ENCODE data around the gene CHST11. TPM values are rescaled to one million over a fixed set of nuclear protein-coding genes. Genes with fewer than 3 reads are reported as not detected.

Gene CHST11
- total and polyA plus RNA-seq, 2 of the 4 experiments (the other 2 are of a cell fraction): 1.4 to 2.7 TPM

- H4K5ac ChIP-seq (ENCODE audit: low read depth, low read length): no peak overlapping the region
- no peak overlapping the region for H3K23ac ChIP-seq (ENCODE audit: low read depth, low read length)
- DNase-seq (no peak), ATAC-seq (ENCODE audit: low read depth) (no peak)
- H3K79me1 ChIP-seq (ENCODE audit: low read depth in 1 of 2, low read length in 2 of 2): no peaks in the 10 kb centered on the region
- in situ Hi-C loops (cut with MboI; ENCODE audit: low sequenced_read_pairs) (no loop called here), dilution Hi-C loops (cut with HindIII; ENCODE audit: low sequenced_read_pairs, unreplicated experiment) (no loop called here), intact Hi-C loops (cut with micrococcal nuclease) (loop anchor here (2.0 kb wide), 1 partner anchor 43 kb away; no protein-coding TSS in a partner anchor)
- H2AFZ ChIP-seq (replicated peaks; ENCODE audit: low read length, poor library complexity): no peak overlapping the region
- H2BK120ac ChIP-seq (ENCODE audit: low read depth, low read length): no peak overlapping the region
- H2BK20ac ChIP-seq (ENCODE audit: low read depth, low read length): no peak overlapping the region
- TF ChIP-seq ELK1 (IDR thresholded peaks at IDR 0.05; ENCODE audit: borderline replicate concordance, low read depth, low read length): no peak
- TF ChIP-seq MAFK (IDR thresholded peaks at IDR 0.05; ENCODE audit: low read depth, low read length): no peak
- no peak for TF ChIP-seq CHD1 (IDR thresholded peaks at IDR 0.05; ENCODE audit: low read depth, low read length)
- no peak for TF ChIP-seq NFE2L2 (IDR thresholded peaks at IDR 0.05; ENCODE audit: low read depth, low read length)
- TF ChIP-seq RAD21 (IDR thresholded peaks at IDR 0.05; ENCODE audit: low read length): no peak
- no peak for TF ChIP-seq SMC3 (IDR thresholded peaks at IDR 0.05; ENCODE audit: low read depth, low read length)
- TF ChIP-seq RFX5 (IDR thresholded peaks at IDR 0.05; ENCODE audit: low read depth, low read length): no peak
- no peak for TF ChIP-seq FOS (IDR thresholded peaks at IDR 0.05; ENCODE audit: low read depth, low read length)
- TF ChIP-seq CTCF (conservative IDR thresholded peaks at IDR 0.05; ENCODE audit: low read depth, low read length): no peak
- no peak for TF ChIP-seq MAZ (IDR thresholded peaks at IDR 0.05; ENCODE audit: borderline replicate concordance, low read depth, low read length)
- TF ChIP-seq CEBPB (IDR thresholded peaks at IDR 0.05; ENCODE audit: low read depth, low read length): no peak
- CTCF ChIA-PET: no interaction called here
- no peak overlapping the region for H2BK5ac ChIP-seq (ENCODE audit: low read depth, low read length, poor library complexity, severe bottlenecking)
- no peak overlapping the region for H2BK15ac ChIP-seq (ENCODE audit: low read depth, low read length)
- no peak overlapping the region for H3K4me3 ChIP-seq (ENCODE audit: insufficient read depth, low read depth, low read length)
- no TSS peak for BruUV-seq (replicated peaks)
- H3K9me3 ChIP-seq (ENCODE audit: control insufficient read depth, insufficient read depth, low read length): peaks cover 2% of the 10 kb centered on the region; the same call in 1 of the 2 replicates
- H3K4me1 ChIP-seq (ENCODE audit: control insufficient read depth, insufficient read depth, low read length): no peaks in the 10 kb centered on the region
- no peak overlapping the region for H2AK9ac ChIP-seq (replicated peaks; ENCODE audit: low read depth, low read length, poor library complexity)
- no peak overlapping the region for H4K8ac ChIP-seq (ENCODE audit: low read depth in 2 of 2, low read length in 2 of 2)
- no peak overlapping the region for H2AK5ac ChIP-seq (ENCODE audit: low read depth, low read length)
- H3K56ac ChIP-seq (ENCODE audit: extremely low read depth, insufficient read depth, low read length): no peak overlapping the region
- no peaks in the 10 kb centered on the region for H3K36me3 ChIP-seq (ENCODE audit: control insufficient read depth, insufficient read depth, low read length)
- no peaks in the 10 kb centered on the region for H4K20me1 ChIP-seq (ENCODE audit: insufficient read depth, low read length)
- H3K9ac ChIP-seq (ENCODE audit: low read depth, low read length): no peak overlapping the region
- no peak overlapping the region for H3K4me2 ChIP-seq (ENCODE audit: low read depth, low read length)
- no peak overlapping the region for H3K4ac ChIP-seq (ENCODE audit: low read depth, low read length)
- no peaks in the 10 kb centered on the region; the same call in 1 of the 2 replicates for H3K9me1 ChIP-seq (ENCODE audit: insufficient read depth, low read length)
- no peak overlapping the region for H4K91ac ChIP-seq (ENCODE audit: insufficient read depth, low read depth, low read length)
- H3K27me3 ChIP-seq (ENCODE audit: control insufficient read depth, insufficient read depth, low read length): peaks cover 27% of the 10 kb centered on the region
- POLR2A ChIA-PET (ENCODE audit: unreplicated experiment): no interaction called here
- H3K18ac ChIP-seq (ENCODE audit: low read depth, low read length): no peak overlapping the region
- no CpG with 5 or more reads among the region's 3 CpGs for WGBS, 2 experiments (ENCODE audit: extremely low coverage in 2 of 2, insufficient read length in 1 of 2)
- no peak overlapping the region for H3K27ac ChIP-seq (ENCODE audit: insufficient read depth, low read length)
- H3K14ac ChIP-seq (replicated peaks; ENCODE audit: low read depth, low read length): no peak overlapping the region
Measured at GRCh38 chr12:104507672-104508071, 50.9 kb downstream of the CHST11 start.
